Small intestine (tissue), 7 donors: ENCODE measurements around the gene SLC35F4. TPM values are rescaled to one million over a fixed set of nuclear protein-coding genes. Genes with fewer than 3 reads are reported as not detected.

Source experiments
- DNase-seq, 2 donors: peaks; one replicate each; pipeline versions ENCODE4 v3.0.0 to v3.0.0-alpha.2; 2013
- FAIRE-seq: peaks from 2 replicates; lab custom pipeline; 2012; peaks lifted over from hg19 to GRCh38; lab: Jason Lieb, UNC
- H3K27ac ChIP-seq, 3 donors: one replicate each; pipeline ENCODE4 v1.5.1; 2013; ENCODE audit warnings: low read length in 2 of 3, mild to moderate bottlenecking in 2 of 3, control low read depth in 1 of 3, inconsistent platforms in 1 of 3, low read depth in 1 of 3, moderate library complexity in 1 of 3
- H3K27me3 ChIP-seq, 3 donors: one replicate each; pipeline ENCODE4 v1.6.1; 2013; ENCODE audit warnings: low read length in 3 of 3, inconsistent platforms in 1 of 3; ENCODE audit not compliant: control insufficient read depth in 3 of 3, insufficient read depth in 3 of 3
- H3K36me3 ChIP-seq, 3 donors: one replicate each; pipeline ENCODE4 v1.6.1; 2013; ENCODE audit warnings: low read length in 3 of 3, inconsistent platforms in 1 of 3, low read depth in 1 of 3, mild to moderate bottlenecking in 1 of 3, moderate library complexity in 1 of 3; ENCODE audit not compliant: control insufficient read depth in 3 of 3, insufficient read depth in 2 of 3
- H3K4me1 ChIP-seq, 3 donors: one replicate each; pipeline ENCODE4 v1.6.1; 2013; ENCODE audit warnings: low read length in 2 of 3, inconsistent platforms in 1 of 3, low read depth in 1 of 3, mild to moderate bottlenecking in 1 of 3, moderate library complexity in 1 of 3; ENCODE audit not compliant: control insufficient read depth in 3 of 3, insufficient read depth in 2 of 3
- H3K4me3 ChIP-seq, 3 donors: one replicate each; pipeline ENCODE4 v1.5.1; 2013; ENCODE audit warnings: low read length in 3 of 3, control low read depth in 1 of 3, inconsistent platforms in 1 of 3, low read depth in 1 of 3, mild to moderate bottlenecking in 1 of 3, moderate library complexity in 1 of 3
- H3K9me3 ChIP-seq, 2 donors: one replicate each; pipeline ENCODE4 v1.6.1; 2013; ENCODE audit warnings: low read depth in 1 of 2, low read length in 1 of 2; ENCODE audit not compliant: control insufficient read depth in 2 of 2, insufficient read depth in 1 of 2
- WGBS, 3 donors: extraction: QIAGEN DNeasy Blood & Tissue Kit; methylation state at CpG; one replicate each; pipeline ENCODE4 v1.1.7; 2013; 5-methylcytosine and 5-hydroxymethylcytosine counted together
- polyA plus RNA-seq, 4 donors: library from polyadenylated mRNA; stranded (reverse) in 3 of 4; unstranded in 1 of 4; fragments of 200-250 nt in 3 of 4; fragments of 120-200 nt in 1 of 4; gene quantifications; one replicate each; pipeline versions ENCODE4 v1.2.1 to v1.2.3, GENCODE V29; 2013
- donor health status: healthy with polysubstance abuse.
- donor health status: control.
- donor health status: control.
- donor health status: Bipolar disorder and iron deficiency.
- donor health status: healthy.

SLC35F4 gene
- polyA plus RNA-seq, 4 donors: 0.10 to 0.13 TPM; not detected in 2

GRCh38 chr14:57533214-57533613 is 332.7 kb downstream of the SLC35F4 start:
- Histone ChIP-seq H3K4me3 (no peak overlapping the region), H3K36me3 (no peaks in the 10 kb centered on the region), H3K4me1 (no peaks in the 10 kb centered on the region), H3K27ac (no peak overlapping the region), H3K27me3 (no peaks in the 10 kb centered on the region), H3K9me3 (no peaks in the 10 kb centered on the region)
- WGBS, 3 donors: 85 to 88% (median 88%) methylated on average over 1 of the region's 1 CpG
- DNase-seq (peak; percentile 3 to 12), FAIRE-seq (no peak)

- Histone ChIP-seq H3K9me3 (peaks cover 0 to 9% of the 10 kb centered on the region in 2 donors), H3K4me3 (no peak overlapping the region), H3K27me3 (no peaks in the 10 kb centered on the region), H3K27ac (no peak overlapping the region), H3K36me3 (no peaks in the 10 kb centered on the region), H3K4me1 (no peaks in the 10 kb centered on the region)
- DNase-seq (no peak), FAIRE-seq (no peak)
Measured at GRCh38 chr14:57530571-57530970, 335.3 kb downstream of the SLC35F4 start.

- no peak for FAIRE-seq
Measured at GRCh38 chr14:57526942-57527341, 338.9 kb downstream of the SLC35F4 start.

GRCh38 chr14:57519043-57519442 is 346.8 kb downstream of the SLC35F4 start:
- FAIRE-seq (no peak), DNase-seq (no peak)
- Histone ChIP-seq H3K27me3 (no peaks in the 10 kb centered on the region), H3K9me3 (peaks cover 0 to 5% of the 10 kb centered on the region in 2 donors), H3K36me3 (no peaks in the 10 kb centered on the region), H3K4me3 (no peak overlapping the region), H3K27ac (no peak overlapping the region), H3K4me1 (no peaks in the 10 kb centered on the region)

More at GRCh38 chr14:57526942-57527341, 338.9 kb downstream of the SLC35F4 start:
- H3K9me3 ChIP-seq: peaks cover 0 to 9% of the 10 kb centered on the region in 2 donors
- no peak for DNase-seq
- no peak overlapping the region for H3K27ac ChIP-seq
- no peaks in the 10 kb centered on the region for H3K27me3 ChIP-seq
- no peaks in the 10 kb centered on the region for H3K4me1 ChIP-seq
- 55 to 74% (median 70%) methylated on average over 3 of the region's 3 CpGs for WGBS, 3 donors
- H3K4me3 ChIP-seq: no peak overlapping the region
- H3K36me3 ChIP-seq: no peaks in the 10 kb centered on the region
